Keratinocyte (primary cell): ENCODE data around the gene TBPL2. TPM values are rescaled to one million over a fixed set of nuclear protein-coding genes. Genes with fewer than 3 reads are reported as not detected.
"Not testable (repeated sequence)": the region's sequence is repeated elsewhere in the genome, so short reads cannot be mapped to it uniquely, and the experiment has no call there.

ENCODE experiments used
- DNase-seq: peaks from one replicate; pipeline ENCODE4 v3.0.0-alpha.2; 2011; ENCODE audit warnings: low read depth, missing footprints, low spot score
- FAIRE-seq: peaks from 2 replicates; lab custom pipeline; 2011; peaks lifted over from hg19 to GRCh38; lab: Jason Lieb, UNC
- H2AFZ ChIP-seq: 2 replicates; pipeline ENCODE4 v1.6.0; 2012; ENCODE audit warnings: low read length, control low read depth, inconsistent platforms; ENCODE audit not compliant: control insufficient read depth
- H3K27ac ChIP-seq: 2 replicates; pipeline ENCODE4 v1.5.1; 2011; ENCODE audit warnings: low read length; ENCODE audit not compliant: control insufficient read depth, insufficient read depth
- H3K27me3 ChIP-seq: 3 replicates; pipeline ENCODE4 v1.6.0; 2011; ENCODE audit warnings: low read length; ENCODE audit not compliant: control insufficient read depth, insufficient read depth; ENCODE audit errors: extremely low read depth
- H3K36me3 ChIP-seq, 2 experiments: 2 replicates in 1 of 2; 3 replicates in 1 of 2; pipeline ENCODE4 v1.5.1; 2011; ENCODE audit warnings: low read length in 2 of 2, mild to moderate bottlenecking in 1 of 2; ENCODE audit not compliant: control insufficient read depth in 2 of 2, insufficient read depth in 2 of 2; ENCODE audit errors: extremely low read depth in 1 of 2
- H3K4me1 ChIP-seq: 3 replicates; pipeline ENCODE4 v1.5.1; 2011; ENCODE audit warnings: low read length; ENCODE audit not compliant: control insufficient read depth, insufficient read depth; ENCODE audit errors: extremely low read depth
- H3K4me2 ChIP-seq: 3 replicates; pipeline ENCODE4 v1.6.0; 2011; ENCODE audit warnings: low read depth, low read length; ENCODE audit not compliant: control insufficient read depth, insufficient read depth; ENCODE audit errors: extremely low read depth
- H3K4me3 ChIP-seq, 3 experiments: fragments of 200-600 bp in 1 of 3; sonication (generic) in 1 of 3; 2 replicates in 2 of 3; 3 replicates in 1 of 3; pipeline ENCODE4 v1.5.1; 2011 to 2016; ENCODE audit warnings: low read length in 3 of 3, mild to moderate bottlenecking in 3 of 3, control low read depth in 2 of 3, inconsistent platforms in 1 of 3, low read depth in 1 of 3, mixed read lengths in 1 of 3, mixed run types in 1 of 3, moderate library complexity in 1 of 3; ENCODE audit not compliant: control insufficient read depth in 2 of 3, insufficient read depth in 2 of 3; ENCODE audit errors: extremely low read depth in 1 of 3
- H3K79me2 ChIP-seq: 2 replicates; pipeline ENCODE4 v1.6.0; 2012; ENCODE audit warnings: low read length; ENCODE audit not compliant: control insufficient read depth, insufficient read depth
- H3K9ac ChIP-seq: 3 replicates; pipeline ENCODE4 v1.6.0; 2011; ENCODE audit warnings: low read length; ENCODE audit not compliant: control insufficient read depth, insufficient read depth; ENCODE audit errors: extremely low read depth
- H3K9me1 ChIP-seq: 3 replicates; pipeline ENCODE4 v1.6.0; 2011; ENCODE audit warnings: low read length; ENCODE audit not compliant: control insufficient read depth, insufficient read depth; ENCODE audit errors: extremely low read depth
- H3K9me3 ChIP-seq: 2 replicates; pipeline ENCODE4 v1.5.1; 2012; ENCODE audit warnings: low read depth, low read length; ENCODE audit not compliant: control insufficient read depth
- H4K20me1 ChIP-seq: 3 replicates; pipeline ENCODE4 v1.6.0; 2011; ENCODE audit warnings: low read length; ENCODE audit not compliant: control insufficient read depth, insufficient read depth; ENCODE audit errors: extremely low read depth
- EZH2 ChIP-seq: IDR thresholded peaks from one replicate; pipeline ENCODE4 v1.6.1; 2012; ENCODE audit warnings: inconsistent platforms, mild to moderate bottlenecking, low read length, moderate library complexity
- dilution Hi-C: fragments of 300-500 bp; cut with MboI; formaldehyde crosslinking; loops from one replicate; pipeline ENCODE4 v1.7.0; 2020; ENCODE audit warnings: low sequenced_read_pairs; ENCODE audit not compliant: extremely low pct_ligation_motif_present
- polyA plus RNA-seq, 5 experiments: library from polyadenylated mRNA; depleted of rRNA in 3 of 5; stranded (reverse) in 3 of 5; stranded (forward) in 1 of 5; unstranded in 1 of 5; fragments of >200 nt; gene quantifications; 1 replicate in 1 of 5; 2 replicates in 3 of 5; 3 replicates in 1 of 5; pipeline versions ENCODE4 v1.2.1 to v1.2.3, GENCODE V29; 2011 to 2012; ENCODE audit warnings: missing spikeins in 2 of 5, low read depth in 1 of 5, low replicate concordance in 1 of 5
- TF ChIP-seq, protein P1 (sequence below), 3 experiments: IDR thresholded peaks in 1 of 3; conservative IDR thresholded peaks in 1 of 3; optimal IDR thresholded peaks in 1 of 3; 2 replicates in 2 of 3; 3 replicates in 1 of 3; pipeline versions ENCODE3 to v1.5.1; 2011; ENCODE audit warnings: low read length in 3 of 3, mild to moderate bottlenecking in 3 of 3, moderate library complexity in 2 of 3, control low read depth in 1 of 3, inconsistent platforms in 1 of 3; ENCODE audit not compliant: insufficient read depth in 2 of 3; ENCODE audit errors: extremely low read depth in 1 of 3

The TBPL2 gene
- polyA plus RNA-seq, 1 donor (not counting 4 experiments of a cell fraction or from before 2014, with no cell fraction given) = not detected

DNA sequence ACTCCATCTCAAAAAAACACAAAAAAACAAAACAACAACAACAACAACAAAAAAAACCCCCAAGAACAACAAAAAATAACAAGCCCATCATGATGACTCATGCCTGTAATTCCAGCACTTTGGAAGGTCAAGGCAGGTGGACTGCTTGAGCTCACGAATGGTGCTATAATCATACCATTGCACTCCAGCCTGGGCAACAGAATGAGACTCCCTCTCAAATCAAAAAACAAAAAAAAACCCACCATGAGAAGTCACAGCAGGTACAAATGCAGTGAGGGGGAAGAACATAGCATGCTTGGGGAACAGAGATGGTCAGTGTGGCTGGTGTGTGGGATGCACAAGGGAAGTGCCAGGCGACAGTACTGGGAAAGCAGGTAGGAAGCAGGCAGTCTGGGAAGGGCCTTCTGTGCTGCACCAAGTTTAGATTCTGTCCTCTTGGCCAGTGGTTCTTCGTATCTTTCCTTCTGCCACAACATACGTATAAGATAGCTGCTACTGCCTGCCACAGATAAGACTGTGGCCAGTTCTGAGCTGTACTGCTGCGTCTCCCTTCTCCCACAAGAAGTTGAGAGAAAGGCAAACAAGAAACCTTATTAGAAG is 56.8 kb downstream of the TBPL2 start:
- DNase-seq (no peak), FAIRE-seq (no peak)
- H2AFZ ChIP-seq = no peak overlapping the region
- no peak for TF ChIP-seq EZH2
- TF ChIP-seq, protein P1, sequence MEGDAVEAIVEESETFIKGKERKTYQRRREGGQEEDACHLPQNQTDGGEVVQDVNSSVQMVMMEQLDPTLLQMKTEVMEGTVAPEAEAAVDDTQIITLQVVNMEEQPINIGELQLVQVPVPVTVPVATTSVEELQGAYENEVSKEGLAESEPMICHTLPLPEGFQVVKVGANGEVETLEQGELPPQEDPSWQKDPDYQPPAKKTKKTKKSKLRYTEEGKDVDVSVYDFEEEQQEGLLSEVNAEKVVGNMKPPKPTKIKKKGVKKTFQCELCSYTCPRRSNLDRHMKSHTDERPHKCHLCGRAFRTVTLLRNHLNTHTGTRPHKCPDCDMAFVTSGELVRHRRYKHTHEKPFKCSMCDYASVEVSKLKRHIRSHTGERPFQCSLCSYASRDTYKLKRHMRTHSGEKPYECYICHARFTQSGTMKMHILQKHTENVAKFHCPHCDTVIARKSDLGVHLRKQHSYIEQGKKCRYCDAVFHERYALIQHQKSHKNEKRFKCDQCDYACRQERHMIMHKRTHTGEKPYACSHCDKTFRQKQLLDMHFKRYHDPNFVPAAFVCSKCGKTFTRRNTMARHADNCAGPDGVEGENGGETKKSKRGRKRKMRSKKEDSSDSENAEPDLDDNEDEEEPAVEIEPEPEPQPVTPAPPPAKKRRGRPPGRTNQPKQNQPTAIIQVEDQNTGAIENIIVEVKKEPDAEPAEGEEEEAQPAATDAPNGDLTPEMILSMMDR (optimal IDR thresholded peaks at IDR 0.05 in 1 of 3, IDR thresholded peaks at IDR 0.05 in 1 of 3, conservative IDR thresholded peaks at IDR 0.05 in 1 of 3; ENCODE audit: extremely low read depth in 1 of 3, insufficient read depth in 2 of 3, low read length in 3 of 3) = no peak
- H3K27ac ChIP-seq = no peak overlapping the region
- peaks cover 4 to 12% of the 10 kb centered on the region in 2 experiments for H3K36me3 ChIP-seq
- no peaks in the 10 kb centered on the region for H4K20me1 ChIP-seq
- H3K4me2 ChIP-seq = no peak overlapping the region
- no peaks in the 10 kb centered on the region for H3K79me2 ChIP-seq
- no peak overlapping the region for H3K9ac ChIP-seq
- H3K4me1 ChIP-seq = no peaks in the 10 kb centered on the region
- H3K27me3 ChIP-seq = no peaks in the 10 kb centered on the region
- dilution Hi-C loops = no loop called here
- H3K9me1 ChIP-seq = no peaks in the 10 kb centered on the region
- no peaks in the 10 kb centered on the region for H3K9me3 ChIP-seq
- no peak overlapping the region for H3K4me3 ChIP-seq

DNA sequence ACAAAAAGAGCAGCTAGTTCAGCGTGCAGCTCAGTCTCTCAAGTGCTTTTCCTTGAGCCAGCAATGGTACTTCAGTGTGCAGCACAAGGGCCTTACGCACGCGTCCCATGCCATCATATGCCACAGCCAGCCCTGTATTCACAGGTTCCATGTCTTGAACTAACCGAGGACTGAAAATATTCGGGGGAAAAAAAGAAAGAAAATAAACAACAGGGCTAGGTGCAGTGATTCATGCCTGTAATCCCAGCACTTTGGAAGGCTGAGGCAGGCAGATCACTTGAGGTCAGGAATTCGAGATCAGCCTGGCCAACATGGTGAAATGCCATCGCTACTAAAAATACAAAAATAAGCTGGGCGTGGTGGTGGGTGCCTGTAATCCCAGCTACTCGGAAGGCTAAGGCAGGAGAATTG is 57.4 kb downstream of the TBPL2 start:
- dilution Hi-C loops, DNase-seq, H3K9ac ChIP-seq, H3K4me3 ChIP-seq, H3K9me3 ChIP-seq, H4K20me1 ChIP-seq, H3K9me1 ChIP-seq, H2AFZ ChIP-seq, H3K4me2 ChIP-seq, H3K27me3 ChIP-seq, FAIRE-seq, H3K4me1 ChIP-seq, H3K79me2 ChIP-seq, H3K27ac ChIP-seq: not testable (repeated sequence)
- H3K36me3 ChIP-seq = peaks cover 4 to 12% of the 10 kb centered on the region in 2 experiments

DNA sequence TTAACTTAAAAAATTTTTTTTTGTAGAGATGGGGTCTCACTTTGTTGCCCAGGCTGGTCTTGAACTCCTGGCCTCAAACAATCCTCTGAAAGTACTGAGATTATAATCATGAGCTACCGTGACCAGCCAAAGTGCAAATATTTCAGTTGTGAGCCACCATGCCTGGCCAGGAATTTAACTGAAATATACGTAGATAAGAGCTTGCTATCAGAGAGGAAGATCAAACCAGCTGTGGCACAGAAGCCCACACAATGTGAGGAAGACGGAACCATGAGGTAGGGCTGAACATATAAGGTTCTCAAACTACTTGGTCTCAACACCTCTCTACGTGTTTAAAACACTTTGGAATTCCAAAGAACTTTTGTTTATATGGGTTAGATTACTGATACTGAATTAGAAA is 57.9 kb downstream of the TBPL2 start:
- dilution Hi-C loops = no loop called here
- Histone ChIP-seq H3K4me1 (no peaks in the 10 kb centered on the region), H3K4me2 (no peak overlapping the region), H3K9me1 (no peaks in the 10 kb centered on the region), H2AFZ (no peak overlapping the region), H3K9ac (no peak overlapping the region), H3K9me3 (no peaks in the 10 kb centered on the region), H4K20me1 (no peaks in the 10 kb centered on the region), H3K36me3 (peaks cover 4 to 12% of the 10 kb centered on the region in 2 experiments), H3K4me3 (no peak overlapping the region), H3K27ac (no peak overlapping the region), H3K27me3 (no peaks in the 10 kb centered on the region), H3K79me2 (no peaks in the 10 kb centered on the region)
- TF ChIP-seq, protein P1 (optimal IDR thresholded peaks at IDR 0.05 in 1 of 3, IDR thresholded peaks at IDR 0.05 in 1 of 3, conservative IDR thresholded peaks at IDR 0.05 in 1 of 3; ENCODE audit: extremely low read depth in 1 of 3, insufficient read depth in 2 of 3, low read length in 3 of 3) = no peak
- no peak for TF ChIP-seq EZH2
- FAIRE-seq = no peak
- DNase-seq = no peak
